Measurements from ENCODE around the gene DEPDC1B.

- no peak for TF ChIP-seq POLR2A (IDR thresholded peaks at IDR 0.05)
- no peak for TF ChIP-seq CTCF (IDR thresholded peaks at IDR 0.05)
Observed at GRCh38 chr5:60568646-60569045, 131.3 kb downstream of the DEPDC1B start.
